Effector memory CD4-positive, alpha-beta T cell (primary cell): Measurements from ENCODE around the gene FUT1.

ENCODE experiments used
- DNase-seq, 3 donors: peaks; one replicate each; pipeline ENCODE4 v3.0.0-alpha.2; 2020
- H3K27ac ChIP-seq: 2 replicates; pipeline ENCODE4 v1.7.0; 2013; ENCODE audit warnings: mild to moderate bottlenecking, low read length, moderate library complexity; ENCODE audit not compliant: insufficient read depth, poor library complexity, severe bottlenecking
- H3K27me3 ChIP-seq: replicated peaks from 2 replicates; pipeline ENCODE4 v1.7.0; 2013; ENCODE audit warnings: mild to moderate bottlenecking, low read length; ENCODE audit not compliant: insufficient read depth, control insufficient read depth, poor library complexity, severe bottlenecking
- H3K36me3 ChIP-seq: 2 replicates; pipeline ENCODE4 v1.7.0; 2013; ENCODE audit warnings: mild to moderate bottlenecking, low read length, moderate library complexity; ENCODE audit not compliant: control insufficient read depth, insufficient read depth
- H3K4me1 ChIP-seq: 2 replicates; pipeline ENCODE4 v1.7.0; 2013; ENCODE audit warnings: low read length, mild to moderate bottlenecking; ENCODE audit not compliant: control insufficient read depth, insufficient read depth, poor library complexity, severe bottlenecking
- H3K4me3 ChIP-seq: 2 replicates; pipeline ENCODE4 v1.7.0; 2013; ENCODE audit warnings: low read length, low read depth, mild to moderate bottlenecking; ENCODE audit not compliant: insufficient read depth, poor library complexity, severe bottlenecking
- H3K9me3 ChIP-seq: 2 replicates; pipeline ENCODE4 v1.7.0; 2013; ENCODE audit warnings: mild to moderate bottlenecking, low read length, moderate library complexity; ENCODE audit not compliant: control insufficient read depth

Gene FUT1

DNA sequence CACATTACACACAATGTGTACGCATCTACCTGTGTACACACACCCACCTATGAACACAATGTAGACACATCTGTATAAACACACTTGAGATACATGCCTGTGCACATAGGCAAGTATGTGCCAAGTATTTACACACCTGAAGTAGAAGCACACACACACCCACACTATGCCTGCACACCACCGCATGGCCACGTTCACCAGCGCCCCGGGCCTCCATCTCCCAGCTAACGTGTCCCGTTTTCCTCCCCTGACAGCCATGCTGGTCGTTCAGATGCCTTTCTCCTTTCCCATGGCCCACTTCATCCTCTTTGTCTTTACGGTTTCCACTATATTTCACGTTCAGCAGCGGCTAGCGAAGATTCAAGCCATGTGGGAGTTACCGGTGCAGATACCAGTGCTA is 49.7 kb downstream of the FUT1 start:
- Histone ChIP-seq H3K4me1 (no peaks in the 10 kb centered on the region), H3K27ac (no peak overlapping the region), H3K9me3 (no peaks in the 10 kb centered on the region), H3K4me3 (no peak overlapping the region), H3K36me3 (no peaks in the 10 kb centered on the region), H3K27me3 (no peaks in the 10 kb centered on the region)
- no peak for DNase-seq

DNA sequence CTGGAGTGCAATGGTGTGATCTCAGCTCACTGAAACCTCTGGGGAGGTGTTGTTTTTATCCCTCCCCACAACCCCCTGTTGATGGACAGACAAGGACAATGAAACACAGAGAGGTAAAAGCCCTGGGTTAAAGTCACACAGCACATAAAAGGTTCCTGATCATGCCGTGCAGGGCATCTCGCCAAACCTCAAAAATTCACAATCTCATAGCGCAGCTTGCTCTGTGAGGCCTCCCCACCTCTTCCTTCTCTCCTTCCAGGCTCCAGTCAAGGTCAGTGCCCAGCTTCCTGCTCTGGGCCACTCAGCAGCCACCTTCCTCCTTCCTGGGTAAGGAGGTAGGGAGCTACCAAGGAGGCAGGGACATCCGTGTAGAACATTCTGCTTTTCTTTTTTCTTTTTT is 54.4 kb downstream of the FUT1 start:
- no peak overlapping the region for H3K4me3 ChIP-seq
- DNase-seq: no peak
- no peaks in the 10 kb centered on the region for H3K36me3 ChIP-seq
- H3K27ac ChIP-seq: no peak overlapping the region
- H3K27me3 ChIP-seq: peaks cover 7% of the 10 kb centered on the region
- H3K4me1 ChIP-seq: peaks cover 8% of the 10 kb centered on the region
- H3K9me3 ChIP-seq: no peaks in the 10 kb centered on the region
